K562 (cell line): ENCODE results near the gene ANAPC2. TPM values are rescaled to one million over a fixed set of nuclear protein-coding genes. Genes with fewer than 3 reads are reported as not detected.

Source experiments
- CBX5 ChIP-seq: IDR thresholded peaks from 2 replicates; pipeline ENCODE4 v1.6.1; 2014; ENCODE audit warnings: low read depth, borderline replicate concordance
- ETS2 ChIP-seq: IDR thresholded peaks from 2 replicates; pipeline ENCODE4 v1.6.1; 2016; ENCODE audit warnings: borderline replicate concordance, missing genetic modification characterization, mild to moderate bottlenecking, moderate library complexity, missing compliant biosample characterization; ENCODE audit not compliant: poor library complexity, severe bottlenecking
- FIP1L1 ChIP-seq: fragments of 200-400 bp; formaldehyde crosslinking; IDR thresholded peaks from 2 replicates; pipeline ENCODE4 v1.6.1; 2018; ENCODE audit warnings: mild to moderate bottlenecking, low read depth, low read length; ENCODE audit not compliant: poor library complexity, severe bottlenecking
- JUN ChIP-seq, 2 experiments: sonication (generic) in 1 of 2; formaldehyde crosslinking in 1 of 2; IDR thresholded peaks; 2 replicates each; pipeline versions ENCODE4 v1.6.1 to v1.8.0; 2012 to 2022; ENCODE audit warnings: borderline replicate concordance in 2 of 2, mild to moderate bottlenecking in 2 of 2, improper control_type of control experiment in 1 of 2, low read depth in 1 of 2, low read length in 1 of 2, missing genetic modification reagents in 1 of 2
- NBN ChIP-seq: fragments of 450-650 bp; IDR thresholded peaks from 2 replicates; pipeline ENCODE4 v1.6.1; 2016; ENCODE audit warnings: low read depth, mild to moderate bottlenecking
- NFE2L1 ChIP-seq: fragments of 450-650 bp; IDR thresholded peaks from 2 replicates; pipeline ENCODE4 v1.6.1; 2016; ENCODE audit warnings: missing genetic modification characterization, low read depth, mild to moderate bottlenecking, missing compliant biosample characterization, moderate library complexity, borderline replicate concordance
- POLR2H ChIP-seq: IDR thresholded peaks from 2 replicates; pipeline ENCODE4 v1.6.1; 2016; ENCODE audit warnings: missing genetic modification characterization, low read depth, mild to moderate bottlenecking, control low read depth, missing compliant biosample characterization, moderate library complexity
- RCOR1 ChIP-seq, 2 experiments: IDR thresholded peaks; 2 replicates each; pipeline ENCODE4 v1.6.1; 2012; ENCODE audit warnings: low read depth in 2 of 2, low read length in 2 of 2, borderline replicate concordance in 1 of 2, improper control_type of control experiment in 1 of 2
- RNF2 ChIP-seq: sonication (generic); IDR thresholded peaks from 2 replicates; pipeline ENCODE4 v1.6.1; 2016
- SRSF7 ChIP-seq: fragments of 200-400 bp; formaldehyde crosslinking; optimal IDR thresholded peaks from 2 replicates; pipeline ENCODE3; 2017; ENCODE audit warnings: mild to moderate bottlenecking, low read depth, low read length
- TFAM ChIP-seq: fragments of 250-450 bp; sonication (Bioruptor Pico); conservative IDR thresholded peaks from 2 replicates; pipeline ENCODE4 v1.5.0; 2021; ENCODE audit warnings: mild to moderate bottlenecking, moderate library complexity
- ZC3H4 ChIP-seq: sonication (generic); formaldehyde crosslinking; IDR thresholded peaks from 2 replicates; pipeline ENCODE4 v1.9.0; 2021; ENCODE audit warnings: missing genetic modification reagents, borderline replicate concordance
- ZNF384 ChIP-seq: IDR thresholded peaks from 2 replicates; pipeline ENCODE4 v1.6.1; 2012; ENCODE audit warnings: low read depth, low read length, improper control_type of control experiment
- ZNF407 ChIP-seq: fragments of 450-650 bp; IDR thresholded peaks from 2 replicates; pipeline ENCODE4 v1.6.1; 2016; ENCODE audit warnings: low read depth
- ZNF589 ChIP-seq: fragments of 200-800 bp; sonication (Bioruptor generic); IDR thresholded peaks from 2 replicates; pipeline ENCODE4 v1.6.1; 2016; ENCODE audit warnings: low read depth, missing genetic modification characterization, missing compliant biosample characterization
- ZNF668 ChIP-seq: fragments of 250-450 bp; sonication (Bioruptor Pico); IDR thresholded peaks from 2 replicates; pipeline ENCODE4 v1.8.0; 2022; ENCODE audit warnings: mild to moderate bottlenecking, inconsistent platforms
- polyA plus RNA-seq, 8 experiments: library from polyadenylated mRNA; depleted of rRNA in 4 of 8; stranded (reverse) in 5 of 8; unstranded in 3 of 8; fragments of >200 nt; fragmentation: Nextera tagmentation in 2 of 8; fragmentation: Illumina TruSeq in 1 of 8; extraction: Ambion mirVana in 2 of 8; extraction: Trizol in 1 of 8; gene quantifications; 2 replicates each; pipeline versions ENCODE4 v1.2.1 to v1.2.3, GENCODE V29; 2011 to 2014; ENCODE audit warnings: inconsistent platforms in 1 of 8, missing spikeins in 1 of 8
- total RNA-seq, 7 experiments: library from RNA; depleted of rRNA in 6 of 7; stranded (reverse); fragments of >200 nt in 6 of 7; fragmentation: Illumina TruSeq in 2 of 7; extraction: Trizol in 2 of 7; gene quantifications; 2 replicates each; pipeline versions ENCODE4 v1.2.1 to v1.2.3, GENCODE V29; 2011 to 2021; ENCODE audit warnings: low replicate concordance in 1 of 7
- TF ChIP-seq, protein P1 (sequence below): fragments of 450-650 bp; formaldehyde crosslinking; IDR thresholded peaks from 2 replicates; pipeline ENCODE4 v1.4.0; 2022; ENCODE audit warnings: missing genetic modification characterization

ANAPC2 gene
- total and polyA plus RNA-seq, 9 of the 15 experiments (the other 6 are each of a cell fraction or from before 2014, with no cell fraction given) = 0.11 to 56.5 (median 17.1) TPM; not detected in 1

DNA sequence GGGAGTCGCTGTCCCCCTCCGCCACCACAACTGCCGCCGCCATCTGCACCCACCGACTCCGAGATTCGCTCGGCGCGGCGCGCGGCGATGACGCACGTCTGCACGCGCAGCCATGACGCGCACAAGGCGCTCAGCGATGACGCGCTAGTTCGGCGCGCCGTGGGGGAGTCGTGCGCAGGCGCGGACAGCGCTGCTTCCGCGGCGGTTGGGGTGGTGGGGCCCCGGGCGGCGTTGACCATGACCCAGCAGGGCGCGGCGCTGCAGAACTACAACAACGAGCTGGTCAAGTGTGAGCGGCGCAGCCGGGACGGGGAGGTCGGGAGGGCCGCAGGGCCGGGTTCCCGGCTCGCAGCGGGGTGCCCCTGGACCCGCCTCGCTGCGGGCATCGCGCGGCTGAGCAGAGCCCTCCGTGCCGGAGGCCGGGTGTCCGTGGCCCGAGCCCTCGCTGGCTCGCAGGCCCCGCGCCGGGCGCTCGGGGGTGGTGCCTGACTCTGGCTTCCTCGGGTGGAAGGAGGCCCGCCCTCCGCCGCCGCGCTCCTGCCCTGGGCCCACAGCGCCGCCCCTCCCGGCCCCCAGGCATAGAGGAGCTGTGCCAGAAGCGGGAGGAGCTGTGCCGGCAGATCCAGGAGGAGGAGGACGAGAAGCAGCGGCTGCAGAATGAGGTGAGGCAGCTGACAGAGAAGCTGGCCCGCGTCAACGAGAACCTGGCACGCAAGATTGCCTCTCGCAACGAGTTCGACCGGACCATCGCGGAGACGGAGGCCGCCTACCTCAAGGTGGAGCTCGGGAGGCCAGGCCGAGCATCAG, at the start of gene ANAPC2, which contains the start of gene SSNA1 (continued):
- TF ChIP-seq JUN (IDR thresholded peaks at IDR 0.05; ENCODE audit: borderline replicate concordance, low read depth, low read length) (peak; percentile 69; the same call in 1 of the 2 replicates), JUN (CRISPR knock-in tag; IDR thresholded peaks at IDR 0.05; ENCODE audit: borderline replicate concordance) (no peak), RCOR1 (IDR thresholded peaks at IDR 0.05; ENCODE audit: borderline replicate concordance in 1 of 2, low read depth in 2 of 2, low read length in 2 of 2) (0 out of 4 replicates have a peak, but pooled peaks of 1 of the 2 experiments have one; percentile 39), ZNF384 (peak; percentile 51), SRSF7 (no peak), CBX5 (0 out of 2 replicates have a peak, but pooled peaks have one; percentile 59), ZNF407 (no peak), ZNF589 (no peak), ZC3H4 (no peak), FIP1L1 (no peak), NBN (peak; percentile 95), NFE2L1 (tag) (no peak), RNF2 (no peak), TFAM (no peak), POLR2H (tag) (peak; percentile 63), ZNF668 (CRISPR knock-in tag) (no peak), ETS2 (tag) (no peak)
- TF ChIP-seq, protein P1, sequence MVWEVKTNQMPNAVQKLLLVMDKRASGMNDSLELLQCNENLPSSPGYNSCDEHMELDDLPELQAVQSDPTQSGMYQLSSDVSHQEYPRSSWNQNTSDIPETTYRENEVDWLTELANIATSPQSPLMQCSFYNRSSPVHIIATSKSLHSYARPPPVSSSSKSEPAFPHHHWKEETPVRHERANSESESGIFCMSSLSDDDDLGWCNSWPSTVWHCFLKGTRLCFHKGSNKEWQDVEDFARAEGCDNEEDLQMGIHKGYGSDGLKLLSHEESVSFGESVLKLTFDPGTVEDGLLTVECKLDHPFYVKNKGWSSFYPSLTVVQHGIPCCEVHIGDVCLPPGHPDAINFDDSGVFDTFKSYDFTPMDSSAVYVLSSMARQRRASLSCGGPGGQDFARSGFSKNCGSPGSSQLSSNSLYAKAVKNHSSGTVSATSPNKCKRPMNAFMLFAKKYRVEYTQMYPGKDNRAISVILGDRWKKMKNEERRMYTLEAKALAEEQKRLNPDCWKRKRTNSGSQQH = no peak; the same call in 1 of the 2 replicates
